HepG2 (cell line): ENCODE data around the gene ANK3.

Source experiments
- EZH2 ChIP-seq: conservative IDR thresholded peaks from 2 replicates; pipeline ENCODE4 v1.6.1; 2012; ENCODE audit warnings: mild to moderate bottlenecking, low read depth, low read length, moderate library complexity
- JUNB ChIP-seq: sonication (generic); formaldehyde crosslinking; IDR thresholded peaks from 2 replicates; pipeline ENCODE4 v1.8.0; 2022; ENCODE audit warnings: missing genetic modification reagents, mild to moderate bottlenecking, borderline replicate concordance
- PHF8 ChIP-seq: sonication (generic); formaldehyde crosslinking; IDR thresholded peaks from 2 replicates; pipeline ENCODE4 v1.5.0; 2020; ENCODE audit warnings: missing genetic modification reagents
- SCMH1 ChIP-seq: sonication (generic); formaldehyde crosslinking; IDR thresholded peaks from 2 replicates; pipeline ENCODE4 v1.9.0; 2021; ENCODE audit warnings: missing genetic modification reagents, mild to moderate bottlenecking, borderline replicate concordance
- TCF7 ChIP-seq: sonication (generic); IDR thresholded peaks from 2 replicates; pipeline ENCODE4 v1.6.1; 2016; ENCODE audit warnings: antibody characterized with exemption, low read depth
- ZFX ChIP-seq: sonication (generic); formaldehyde crosslinking; IDR thresholded peaks from 2 replicates; pipeline ENCODE4 v1.4.0; 2020; ENCODE audit warnings: mild to moderate bottlenecking, low read depth, missing genetic modification reagents, moderate library complexity
- TF ChIP-seq, protein P1 (sequence below): sonication (generic); formaldehyde crosslinking; IDR thresholded peaks from 2 replicates; pipeline ENCODE4 v1.5.0; 2020; ENCODE audit warnings: mild to moderate bottlenecking, missing genetic modification reagents, moderate library complexity

DNA sequence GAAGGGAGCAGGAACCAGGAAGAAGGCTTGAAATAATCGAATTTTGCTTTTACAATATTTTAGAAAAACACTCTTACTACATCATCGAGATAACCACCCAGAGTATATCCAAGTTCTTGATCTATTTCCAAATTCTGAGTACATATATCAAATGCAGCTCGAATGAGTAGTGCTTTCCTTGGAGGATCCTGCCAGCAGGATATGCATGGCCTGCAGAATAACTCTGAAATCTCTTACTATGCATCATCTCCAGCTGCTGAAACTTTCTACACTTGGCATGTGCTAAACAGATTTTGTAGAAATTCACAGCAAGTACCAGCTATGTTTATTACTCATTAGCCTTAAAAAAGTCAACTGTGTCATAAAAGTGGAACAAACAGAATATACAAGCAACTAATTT lies 44.0 kb upstream of the ANK3 start:
- TF ChIP-seq TCF7, result no peak
- TF ChIP-seq JUNB (CRISPR knock-in tag), result no peak
- no peak for TF ChIP-seq EZH2
- no peak for TF ChIP-seq PHF8 (CRISPR knock-in tag)
- no peak for TF ChIP-seq SCMH1
- TF ChIP-seq, protein P1, sequence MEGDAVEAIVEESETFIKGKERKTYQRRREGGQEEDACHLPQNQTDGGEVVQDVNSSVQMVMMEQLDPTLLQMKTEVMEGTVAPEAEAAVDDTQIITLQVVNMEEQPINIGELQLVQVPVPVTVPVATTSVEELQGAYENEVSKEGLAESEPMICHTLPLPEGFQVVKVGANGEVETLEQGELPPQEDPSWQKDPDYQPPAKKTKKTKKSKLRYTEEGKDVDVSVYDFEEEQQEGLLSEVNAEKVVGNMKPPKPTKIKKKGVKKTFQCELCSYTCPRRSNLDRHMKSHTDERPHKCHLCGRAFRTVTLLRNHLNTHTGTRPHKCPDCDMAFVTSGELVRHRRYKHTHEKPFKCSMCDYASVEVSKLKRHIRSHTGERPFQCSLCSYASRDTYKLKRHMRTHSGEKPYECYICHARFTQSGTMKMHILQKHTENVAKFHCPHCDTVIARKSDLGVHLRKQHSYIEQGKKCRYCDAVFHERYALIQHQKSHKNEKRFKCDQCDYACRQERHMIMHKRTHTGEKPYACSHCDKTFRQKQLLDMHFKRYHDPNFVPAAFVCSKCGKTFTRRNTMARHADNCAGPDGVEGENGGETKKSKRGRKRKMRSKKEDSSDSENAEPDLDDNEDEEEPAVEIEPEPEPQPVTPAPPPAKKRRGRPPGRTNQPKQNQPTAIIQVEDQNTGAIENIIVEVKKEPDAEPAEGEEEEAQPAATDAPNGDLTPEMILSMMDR (CRISPR knock-in tag), result no peak
- no peak for TF ChIP-seq ZFX
